Pancreas (tissue), 10 donors: ENCODE results near the gene CDH11. TPM values are rescaled to one million over a fixed set of nuclear protein-coding genes. Genes with fewer than 3 reads are reported as not detected.

Experiments used
- ATAC-seq, 4 donors: fragments of 200-7000 bp; cut with Tn5 transposase; one replicate each; pipeline versions ENCODE4 v1.8.0 to v1.9.1; 2020; ENCODE audit warnings: mild to moderate bottlenecking in 4 of 4, moderate library complexity in 4 of 4
- DNase-seq, 6 donors: peaks; one replicate each; pipeline ENCODE4 v3.0.0-alpha.2; 2020
- FAIRE-seq: peaks from 2 replicates; lab custom pipeline; 2012; peaks lifted over from hg19 to GRCh38; lab: Jason Lieb, UNC
- H3K27ac ChIP-seq, 4 donors: fragments of 200-600 bp; sonication (generic); 1 replicate in 3 of 4; 2 replicates in 1 of 4; pipeline versions ENCODE4 v1.5.0 to v1.8.0; 2020
- H3K27me3 ChIP-seq, 4 donors: fragments of 200-600 bp; one replicate each; pipeline ENCODE4 v1.8.0; 2021
- H3K36me3 ChIP-seq, 3 donors: fragments of 200-600 bp; sonication (generic) in 1 of 3; one replicate each; pipeline versions ENCODE4 v1.5.0 to v1.8.0; 2020 to 2021
- H3K4me1 ChIP-seq, 3 donors: fragments of 200-600 bp; one replicate each; pipeline ENCODE4 v1.8.0; 2021
- H3K4me3 ChIP-seq, 4 donors: fragments of 200-600 bp; sonication (generic) in 2 of 4; one replicate each; pipeline versions ENCODE4 v1.5.0 to v1.8.0; 2020 to 2021
- H3K9me3 ChIP-seq, 4 donors: fragments of 200-600 bp; one replicate each; pipeline ENCODE4 v1.8.0; 2021
- WGBS, 2 donors: extraction: QIAGEN DNeasy Blood & Tissue Kit; methylation state at CpG; one replicate each; pipeline ENCODE4 v1.1.7; 2013; 5-methylcytosine and 5-hydroxymethylcytosine counted together
- intact Hi-C, 3 donors: fragments of 100-400 bp; cut with DNase I; formaldehyde crosslinking; loops; one replicate each; pipeline versions ENCODE4 v1.11.1 to v1.14.2; 2022
- polyA plus RNA-seq, 2 donors: library from polyadenylated mRNA; stranded (reverse); fragments of 200-250 nt; gene quantifications; one replicate each; pipeline ENCODE4 v1.2.3, GENCODE V29; 2013
- total RNA-seq, 6 donors: library from RNA; stranded (reverse); fragmentation: NEBNext Ultra II Directional in 4 of 6; extraction: Animal tissue kit (Norgen Biotek cat#: 25700) in 4 of 6; gene quantifications; one replicate each; pipeline versions ENCODE4 v1.2.1 to v1.2.4, GENCODE V29; 2021 to 2023
- TF ChIP-seq, protein P1 (sequence below), 4 donors: fragments of 200-600 bp; sonication (generic) in 3 of 4; IDR thresholded peaks; one replicate each; pipeline versions ENCODE4 v1.5.0 to v1.8.0; 2021; ENCODE audit warnings: antibody characterized with exemption in 4 of 4
- donor health status: healthy with polysubstance abuse.
- donor health status: DM: no; HTN: no; CAD: no; lungs with moderate emphysema.
- donor health status: DM: no; HTN: no; CAD: no.
- donor health status: control.
- donor health status: control.
- donor health status: Bipolar disorder and iron deficiency.
- donor health status: DM: yes; HTN: yes; CAD: no.
- donor health status: DM: no; HTN: no; CAD: no.
- donor health status: DM: no; HTN: no; CAD: no.
- donor health status: DM: yes; HTN: yes; CAD: no.

The CDH11 gene
- total and polyA plus RNA-seq, 8 donors, result 0.38 to 49.6 (median 1.8) TPM

DNA sequence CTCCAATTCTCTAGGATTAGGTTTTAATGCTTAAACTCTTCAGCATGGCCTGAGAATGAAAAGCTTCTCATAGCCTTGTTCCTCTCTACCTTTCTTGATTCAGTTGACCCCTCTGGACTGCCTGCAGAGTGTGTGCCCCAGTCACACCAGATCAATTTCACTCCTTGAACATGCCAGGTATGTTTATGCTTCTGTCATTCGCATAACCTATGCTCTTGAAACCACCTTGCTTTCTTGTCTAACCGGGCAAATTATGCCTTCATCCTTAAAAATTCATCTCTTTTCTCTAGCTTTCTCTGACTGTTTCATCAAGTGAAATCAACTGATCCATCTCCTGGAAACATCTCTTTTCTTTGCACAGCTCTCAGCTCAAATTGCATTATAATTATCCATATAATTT, 42.3 kb downstream of the CDH11 start:
- WGBS, 2 donors, result 64 to 70% methylated on average over 2 of the region's 2 CpGs
- no peak for ATAC-seq
- H3K4me3 ChIP-seq, result no peak overlapping the region
- no peak overlapping the region for H3K27ac ChIP-seq
- DNase-seq, result no peak
- TF ChIP-seq, protein P1, sequence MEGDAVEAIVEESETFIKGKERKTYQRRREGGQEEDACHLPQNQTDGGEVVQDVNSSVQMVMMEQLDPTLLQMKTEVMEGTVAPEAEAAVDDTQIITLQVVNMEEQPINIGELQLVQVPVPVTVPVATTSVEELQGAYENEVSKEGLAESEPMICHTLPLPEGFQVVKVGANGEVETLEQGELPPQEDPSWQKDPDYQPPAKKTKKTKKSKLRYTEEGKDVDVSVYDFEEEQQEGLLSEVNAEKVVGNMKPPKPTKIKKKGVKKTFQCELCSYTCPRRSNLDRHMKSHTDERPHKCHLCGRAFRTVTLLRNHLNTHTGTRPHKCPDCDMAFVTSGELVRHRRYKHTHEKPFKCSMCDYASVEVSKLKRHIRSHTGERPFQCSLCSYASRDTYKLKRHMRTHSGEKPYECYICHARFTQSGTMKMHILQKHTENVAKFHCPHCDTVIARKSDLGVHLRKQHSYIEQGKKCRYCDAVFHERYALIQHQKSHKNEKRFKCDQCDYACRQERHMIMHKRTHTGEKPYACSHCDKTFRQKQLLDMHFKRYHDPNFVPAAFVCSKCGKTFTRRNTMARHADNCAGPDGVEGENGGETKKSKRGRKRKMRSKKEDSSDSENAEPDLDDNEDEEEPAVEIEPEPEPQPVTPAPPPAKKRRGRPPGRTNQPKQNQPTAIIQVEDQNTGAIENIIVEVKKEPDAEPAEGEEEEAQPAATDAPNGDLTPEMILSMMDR (IDR thresholded peaks at IDR 0.05), result no peak
- H3K4me1 ChIP-seq, result no peaks in the 10 kb centered on the region
- H3K27me3 ChIP-seq, result peaks cover 0 to 5% (median 1%) of the 10 kb centered on the region in 4 donors
- intact Hi-C loops, result no loop called here
- H3K9me3 ChIP-seq, result no peaks in the 10 kb centered on the region
- no peaks in the 10 kb centered on the region for H3K36me3 ChIP-seq
- no peak for FAIRE-seq

DNA sequence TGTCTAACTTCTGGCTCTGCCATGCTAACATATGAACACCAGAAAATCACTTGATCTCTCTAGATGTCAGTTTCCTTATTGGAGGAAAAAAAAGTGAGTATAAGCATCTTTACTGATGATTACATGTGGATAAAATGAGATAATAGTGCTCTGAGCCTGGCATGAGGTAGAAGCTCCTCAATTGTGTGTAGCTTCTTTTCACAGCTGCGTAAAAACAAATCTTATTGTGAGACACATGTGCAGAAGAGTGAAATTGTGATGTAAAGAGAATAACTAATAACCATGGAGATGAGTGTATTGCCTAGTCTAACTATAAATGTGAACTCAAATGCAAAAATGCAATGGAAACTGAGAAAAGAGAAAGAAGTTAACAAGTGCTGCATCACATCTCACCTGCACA, 44.7 kb downstream of the CDH11 start:
- intact Hi-C loops, result no loop called here
- TF ChIP-seq, protein P1 (IDR thresholded peaks at IDR 0.05), result no peak
- no peak for ATAC-seq
- DNase-seq, result no peak
- Histone ChIP-seq H3K36me3 (no peaks in the 10 kb centered on the region), H3K9me3 (no peaks in the 10 kb centered on the region), H3K4me1 (no peaks in the 10 kb centered on the region), H3K27me3 (peaks cover 0 to 5% (median 1%) of the 10 kb centered on the region in 4 donors), H3K27ac (no peak overlapping the region), H3K4me3 (no peak overlapping the region)
- 83 to 94% methylated on average over 1 of the region's 1 CpG for WGBS, 2 donors
- FAIRE-seq, result no peak

DNA sequence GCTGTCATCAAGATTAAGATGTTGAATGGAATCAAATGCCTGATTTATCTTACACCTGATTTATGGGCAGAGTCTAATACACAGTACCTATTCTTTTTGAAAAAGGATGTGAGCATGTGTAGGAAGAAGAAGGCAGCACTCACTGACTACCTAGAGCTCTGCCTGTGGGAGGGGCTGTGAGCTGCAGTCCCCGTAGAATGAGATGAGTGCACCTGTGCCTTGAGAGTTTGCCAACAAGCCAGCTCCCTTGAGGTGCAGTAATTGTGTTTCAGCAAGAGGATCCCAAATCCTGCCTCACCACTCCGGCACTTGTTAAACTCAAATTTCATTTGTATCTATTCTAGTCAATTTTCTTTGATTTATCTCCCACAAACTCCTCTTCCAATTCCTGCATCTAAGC, 46.0 kb downstream of the CDH11 start:
- no peaks in the 10 kb centered on the region for H3K36me3 ChIP-seq
- TF ChIP-seq, protein P1 (IDR thresholded peaks at IDR 0.05), result no peak
- H3K4me1 ChIP-seq, result no peaks in the 10 kb centered on the region
- no peak overlapping the region for H3K4me3 ChIP-seq
- DNase-seq, result no peak
- no peak for FAIRE-seq
- H3K27ac ChIP-seq, result no peak overlapping the region
- intact Hi-C loops, result no loop called here
- peaks cover 0 to 5% (median 0%) of the 10 kb centered on the region in 4 donors for H3K27me3 ChIP-seq
- no peaks in the 10 kb centered on the region for H3K9me3 ChIP-seq
- WGBS, 2 donors, result 64 to 67% methylated on average over 2 of the region's 2 CpGs
- ATAC-seq, result no peak

DNA sequence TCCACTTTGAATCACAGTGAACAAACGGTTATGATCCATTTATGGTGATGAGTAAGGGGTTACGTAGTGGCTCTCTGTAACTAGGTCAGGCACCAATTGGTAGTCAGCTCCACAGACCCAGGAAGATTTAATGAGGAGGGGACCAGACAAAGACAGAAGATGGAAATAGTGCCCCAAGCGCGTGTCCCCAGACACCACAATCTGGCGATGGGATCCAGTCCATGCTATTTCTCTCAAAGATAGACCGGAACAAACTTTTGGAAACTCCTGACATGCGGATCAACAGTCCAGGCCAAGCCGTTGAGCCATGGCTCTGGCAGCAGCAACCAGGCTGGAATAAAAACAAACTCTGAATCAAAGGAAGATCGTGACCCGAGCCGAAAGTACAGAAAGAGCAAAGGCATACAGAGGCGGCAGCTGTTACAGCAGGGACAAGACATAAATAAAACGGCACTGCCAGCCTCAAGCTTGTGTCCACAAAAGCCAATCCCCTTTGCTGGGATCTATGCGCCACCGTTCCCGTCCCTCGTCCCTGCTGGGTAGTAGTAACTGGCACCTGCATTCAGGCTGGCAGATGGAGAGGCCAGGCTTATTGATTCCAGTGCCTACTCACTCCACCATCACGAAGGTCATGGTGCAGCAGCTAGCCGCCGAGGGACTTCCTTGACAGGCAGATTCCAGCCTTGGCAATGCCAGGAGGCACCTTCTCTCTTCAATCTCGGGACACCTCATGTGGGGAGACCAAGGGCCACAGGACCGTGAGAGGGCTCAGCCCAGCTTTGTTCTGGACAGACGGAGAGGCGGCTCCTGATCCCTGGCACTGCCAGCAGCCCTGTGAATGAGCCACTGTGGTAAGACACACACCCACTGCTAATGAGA, 50.2 kb downstream of the CDH11 start:
- WGBS, 2 donors, result 70 to 83% methylated on average over 24 of the region's 24 CpGs
- Histone ChIP-seq H3K36me3 (no peaks in the 10 kb centered on the region), H3K27me3 (no peaks in the 10 kb centered on the region), H3K27ac (no peak overlapping the region), H3K4me3 (no peak overlapping the region), H3K4me1 (no peaks in the 10 kb centered on the region), H3K9me3 (no peaks in the 10 kb centered on the region)
- TF ChIP-seq, protein P1 (IDR thresholded peaks at IDR 0.05), result no peak
- FAIRE-seq (no peak), ATAC-seq (peak in 2 of 4 donors; percentile 40 to 44), DNase-seq (no peak)
- intact Hi-C loops, result no loop called here
